Neural cell (in vitro differentiated cells): ENCODE measurements around the gene AQP9. TPM values are rescaled to one million over a fixed set of nuclear protein-coding genes. Genes with fewer than 3 reads are reported as not detected.

Source experiments
- H2AFZ ChIP-seq: fragments of 200-600, 300-800 bp; sonication (generic), shearing (Covaris generic); 2 replicates; pipeline ENCODE4 v1.6.0; 2014; ENCODE audit warnings: low read depth, mild to moderate bottlenecking, antibody characterized with exemption, low read length, moderate library complexity
- H3F3A ChIP-seq: fragments of 200-600 bp; shearing (Covaris generic); 2 replicates; pipeline ENCODE4 v1.6.1; 2016; ENCODE audit warnings: mild to moderate bottlenecking, moderate library complexity, mixed read lengths, antibody characterized with exemption, low read length; ENCODE audit not compliant: insufficient read depth, poor library complexity, severe bottlenecking
- H3K27ac ChIP-seq: fragments of 200-600, 300-800 bp; sonication (generic), shearing (Covaris generic); 2 replicates; pipeline ENCODE4 v1.5.1; 2014; ENCODE audit warnings: mild to moderate bottlenecking, low read length, moderate library complexity
- H3K27me3 ChIP-seq: fragments of 300-800, 200-600 bp; sonication (generic), shearing (Covaris generic); 2 replicates; pipeline ENCODE4 v1.6.0; 2014; ENCODE audit warnings: mild to moderate bottlenecking, low read depth, low read length, moderate library complexity; ENCODE audit not compliant: insufficient read depth
- H3K36me3 ChIP-seq: fragments of 300-800, 200-600 bp; sonication (generic), shearing (Covaris generic); 2 replicates; pipeline ENCODE4 v1.5.1; 2014; ENCODE audit warnings: mild to moderate bottlenecking, antibody characterized with exemption, low read length, moderate library complexity; ENCODE audit not compliant: insufficient read depth
- H3K4me2 ChIP-seq: fragments of 300-800, 200-600 bp; sonication (generic), shearing (Covaris generic); 2 replicates; pipeline ENCODE4 v1.6.0; 2014; ENCODE audit warnings: mild to moderate bottlenecking, low read length
- H3K4me3 ChIP-seq: fragments of 300-800, 200-600 bp; sonication (generic), shearing (Covaris generic); 2 replicates; pipeline ENCODE4 v1.5.1; 2014; ENCODE audit warnings: mild to moderate bottlenecking, low read length, moderate library complexity
- H3K79me2 ChIP-seq: fragments of 200-600 bp; shearing (Covaris generic); replicated peaks from 2 replicates; pipeline ENCODE4 v1.6.0; 2014; ENCODE audit warnings: mild to moderate bottlenecking, low read length, moderate library complexity; ENCODE audit not compliant: insufficient read depth
- H3K9ac ChIP-seq: fragments of 300-800, 200-600 bp; sonication (generic), shearing (Covaris generic); 2 replicates; pipeline ENCODE4 v1.6.1; 2016; ENCODE audit warnings: mild to moderate bottlenecking, low read length, mixed read lengths
- H3K9me2 ChIP-seq: fragments of 200-600 bp; shearing (Covaris generic); 2 replicates; pipeline ENCODE4 v1.6.1; 2016; ENCODE audit warnings: mild to moderate bottlenecking, low read length, mixed read lengths; ENCODE audit not compliant: insufficient read depth
- H3K9me3 ChIP-seq: fragments of 200-600, 300-800 bp; sonication (generic), shearing (Covaris generic); 2 replicates; pipeline ENCODE4 v1.6.1; 2016; ENCODE audit warnings: mild to moderate bottlenecking, mixed run types, low read length, moderate library complexity, mixed read lengths
- H4K20me1 ChIP-seq: fragments of 200-600 bp; shearing (Covaris generic); 2 replicates; pipeline ENCODE4 v1.6.1; 2016; ENCODE audit warnings: mild to moderate bottlenecking, mixed run types; ENCODE audit not compliant: insufficient read depth
- EP300 ChIP-seq: fragments of 450-650 bp; conservative IDR thresholded peaks from 2 replicates; pipeline ENCODE4 v1.6.1; 2014; ENCODE audit warnings: antibody characterized with exemption, mild to moderate bottlenecking, moderate library complexity; ENCODE audit not compliant: poor library complexity, severe bottlenecking
- EZH2 ChIP-seq: fragments of 200-600, 300-800 bp; shearing (Covaris generic), sonication (generic); IDR thresholded peaks from 2 replicates; pipeline ENCODE4 v1.6.1; 2014; ENCODE audit warnings: antibody characterized with exemption, low read length, borderline replicate concordance, mild to moderate bottlenecking; ENCODE audit not compliant: insufficient read depth, poor library complexity, severe bottlenecking
- MXI1 ChIP-seq: fragments of 450-650 bp; conservative IDR thresholded peaks from 2 replicates; pipeline ENCODE4 v1.6.1; 2014; ENCODE audit warnings: antibody characterized with exemption, mild to moderate bottlenecking; ENCODE audit not compliant: poor library complexity, severe bottlenecking
- POLR2AphosphoS5 ChIP-seq: IDR thresholded peaks from 2 replicates; pipeline ENCODE4 v1.6.1; 2012
- RAD21 ChIP-seq: fragments of 450-650 bp; conservative IDR thresholded peaks from 2 replicates; pipeline ENCODE4 v1.6.1; 2014; ENCODE audit warnings: antibody characterized with exemption, mild to moderate bottlenecking, moderate library complexity
- SMC3 ChIP-seq: fragments of 450-650 bp; conservative IDR thresholded peaks from 2 replicates; pipeline ENCODE4 v1.6.1; 2014; ENCODE audit warnings: antibody characterized with exemption, mild to moderate bottlenecking, moderate library complexity; ENCODE audit not compliant: poor library complexity
- TAF1 ChIP-seq: IDR thresholded peaks from 2 replicates; pipeline ENCODE4 v1.6.1; 2012; ENCODE audit warnings: low read depth
- polyA plus RNA-seq: library from polyadenylated mRNA; depleted of rRNA; stranded (reverse); fragments of >200 nt; gene quantifications from 2 replicates; pipeline ENCODE4 v1.2.3, GENCODE V29; 2014
- TF ChIP-seq, protein P1 (sequence below): IDR thresholded peaks from 2 replicates; pipeline ENCODE4 v1.6.1; 2012; ENCODE audit warnings: borderline replicate concordance

The AQP9 gene
- polyA plus RNA-seq, 1 donor from 2014 or later, result not detected

DNA sequence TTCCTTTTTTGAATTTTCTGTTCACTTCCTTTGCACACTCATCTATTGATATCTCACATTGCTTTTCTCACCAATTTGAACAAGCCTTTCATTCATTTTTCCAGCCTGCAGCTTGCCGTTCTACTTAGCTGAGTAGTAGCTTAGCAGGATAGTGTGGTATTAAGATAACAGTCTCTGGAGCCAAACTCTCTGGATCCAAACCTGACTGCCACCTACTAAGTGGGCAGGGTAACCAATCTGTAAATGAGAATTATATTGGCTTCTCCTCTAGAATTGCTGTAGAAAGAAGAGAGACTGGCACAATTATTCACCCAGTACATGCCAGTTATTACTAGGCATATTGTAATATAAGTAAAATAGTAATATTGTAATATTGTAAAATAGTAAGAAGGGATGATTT, 40.5 kb downstream of the AQP9 start:
- H3K79me2 ChIP-seq, result no peaks in the 10 kb centered on the region
- no peak overlapping the region for H3K4me2 ChIP-seq
- H3K9me3 ChIP-seq, result no peaks in the 10 kb centered on the region
- no peak overlapping the region for H3K27ac ChIP-seq
- H3K27me3 ChIP-seq, result no peaks in the 10 kb centered on the region
- no peak overlapping the region for H3K9ac ChIP-seq
- H4K20me1 ChIP-seq, result no peaks in the 10 kb centered on the region
- TF ChIP-seq, protein P1, sequence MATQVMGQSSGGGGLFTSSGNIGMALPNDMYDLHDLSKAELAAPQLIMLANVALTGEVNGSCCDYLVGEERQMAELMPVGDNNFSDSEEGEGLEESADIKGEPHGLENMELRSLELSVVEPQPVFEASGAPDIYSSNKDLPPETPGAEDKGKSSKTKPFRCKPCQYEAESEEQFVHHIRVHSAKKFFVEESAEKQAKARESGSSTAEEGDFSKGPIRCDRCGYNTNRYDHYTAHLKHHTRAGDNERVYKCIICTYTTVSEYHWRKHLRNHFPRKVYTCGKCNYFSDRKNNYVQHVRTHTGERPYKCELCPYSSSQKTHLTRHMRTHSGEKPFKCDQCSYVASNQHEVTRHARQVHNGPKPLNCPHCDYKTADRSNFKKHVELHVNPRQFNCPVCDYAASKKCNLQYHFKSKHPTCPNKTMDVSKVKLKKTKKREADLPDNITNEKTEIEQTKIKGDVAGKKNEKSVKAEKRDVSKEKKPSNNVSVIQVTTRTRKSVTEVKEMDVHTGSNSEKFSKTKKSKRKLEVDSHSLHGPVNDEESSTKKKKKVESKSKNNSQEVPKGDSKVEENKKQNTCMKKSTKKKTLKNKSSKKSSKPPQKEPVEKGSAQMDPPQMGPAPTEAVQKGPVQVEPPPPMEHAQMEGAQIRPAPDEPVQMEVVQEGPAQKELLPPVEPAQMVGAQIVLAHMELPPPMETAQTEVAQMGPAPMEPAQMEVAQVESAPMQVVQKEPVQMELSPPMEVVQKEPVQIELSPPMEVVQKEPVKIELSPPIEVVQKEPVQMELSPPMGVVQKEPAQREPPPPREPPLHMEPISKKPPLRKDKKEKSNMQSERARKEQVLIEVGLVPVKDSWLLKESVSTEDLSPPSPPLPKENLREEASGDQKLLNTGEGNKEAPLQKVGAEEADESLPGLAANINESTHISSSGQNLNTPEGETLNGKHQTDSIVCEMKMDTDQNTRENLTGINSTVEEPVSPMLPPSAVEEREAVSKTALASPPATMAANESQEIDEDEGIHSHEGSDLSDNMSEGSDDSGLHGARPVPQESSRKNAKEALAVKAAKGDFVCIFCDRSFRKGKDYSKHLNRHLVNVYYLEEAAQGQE, result no peak
- H3K4me3 ChIP-seq, result no peak overlapping the region
- no peaks in the 10 kb centered on the region for H3K36me3 ChIP-seq
- no peaks in the 10 kb centered on the region for H3F3A ChIP-seq
- H3K9me2 ChIP-seq, result no peaks in the 10 kb centered on the region
- H2AFZ ChIP-seq, result no peak overlapping the region

DNA sequence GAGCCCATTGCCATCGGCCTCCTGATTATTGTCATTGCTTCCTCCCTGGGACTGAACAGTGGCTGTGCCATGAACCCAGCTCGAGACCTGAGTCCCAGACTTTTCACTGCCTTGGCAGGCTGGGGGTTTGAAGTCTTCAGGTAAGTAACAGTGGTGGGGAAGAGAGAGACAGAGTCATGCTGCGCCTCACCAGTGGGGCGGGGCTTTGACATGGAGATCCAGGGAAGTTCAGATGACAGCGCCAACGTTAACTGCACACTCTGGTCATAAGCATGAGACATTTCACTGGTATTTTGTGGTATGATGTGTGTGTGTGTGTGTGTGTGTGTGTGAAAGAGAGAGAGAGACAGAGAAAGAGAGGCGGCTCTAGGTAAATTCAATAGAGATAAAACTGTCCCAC, 41.0 kb downstream of the AQP9 start:
- no peaks in the 10 kb centered on the region for H3K36me3 ChIP-seq

More for the DNA sequence above, 41.0 kb downstream of the AQP9 start:
- no peak overlapping the region for H3K27ac ChIP-seq
- TF ChIP-seq POLR2AphosphoS5, result no peak
- TF ChIP-seq SMC3, result no peak
- no peak for TF ChIP-seq TAF1
- TF ChIP-seq, protein P1, result no peak
- TF ChIP-seq EZH2, result no peak
- no peak for TF ChIP-seq RAD21
- no peak for TF ChIP-seq MXI1
- no peak for TF ChIP-seq EP300
- H3K27me3 ChIP-seq, result no peaks in the 10 kb centered on the region
- no peak overlapping the region for H2AFZ ChIP-seq
- H3K4me3 ChIP-seq, result no peak overlapping the region
- no peaks in the 10 kb centered on the region for H4K20me1 ChIP-seq
- no peaks in the 10 kb centered on the region for H3K9me2 ChIP-seq
- no peaks in the 10 kb centered on the region for H3K9me3 ChIP-seq
- H3F3A ChIP-seq, result no peaks in the 10 kb centered on the region
- no peak overlapping the region for H3K9ac ChIP-seq
- no peaks in the 10 kb centered on the region for H3K79me2 ChIP-seq
- H3K4me2 ChIP-seq, result no peak overlapping the region
